Islet precursor cell (in vitro differentiated cells): ENCODE results near the gene TNK2.

ENCODE experiments used
- DNase-seq: peaks from one replicate; pipeline ENCODE4 v3.0.0-alpha.2; 2018

Gene TNK2

DNA sequence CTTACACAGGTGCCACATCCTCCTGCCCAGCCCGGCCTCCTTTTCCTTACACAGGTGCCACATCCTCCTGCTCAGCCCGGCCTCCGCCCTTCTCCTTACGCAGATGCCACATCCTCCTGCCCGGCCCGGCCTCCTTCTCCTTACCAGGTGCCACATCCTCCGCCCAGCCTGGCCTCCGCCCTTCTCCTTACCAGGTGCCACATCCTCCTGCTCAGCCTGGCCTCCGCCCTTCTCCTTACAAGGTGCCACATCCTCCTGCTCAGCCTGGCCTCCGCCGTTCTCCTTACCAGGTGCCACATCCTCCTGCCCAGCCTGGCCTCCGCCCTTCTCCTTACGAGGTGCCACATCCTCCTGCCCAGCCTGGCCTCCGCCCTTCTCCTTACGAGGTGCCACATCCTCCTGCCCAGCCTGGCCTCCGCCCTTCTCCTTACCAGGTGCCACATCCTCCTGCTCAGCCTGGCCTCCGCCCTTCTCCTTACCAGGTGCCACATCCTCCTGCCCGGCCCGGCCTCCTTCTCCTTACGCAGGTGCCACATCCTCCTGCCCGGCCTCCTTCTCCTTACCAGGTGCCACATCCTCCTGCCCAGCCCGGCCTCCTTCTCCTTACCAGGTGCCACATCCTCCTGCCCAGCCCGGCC lies 92.0 kb downstream of the TNK2 start:
- peak; percentile 37 for DNase-seq

GRCh38 chr3:195815169-195815771 lies 93.1 kb downstream of the TNK2 start:
- DNase-seq: peak; percentile 85

DNA sequence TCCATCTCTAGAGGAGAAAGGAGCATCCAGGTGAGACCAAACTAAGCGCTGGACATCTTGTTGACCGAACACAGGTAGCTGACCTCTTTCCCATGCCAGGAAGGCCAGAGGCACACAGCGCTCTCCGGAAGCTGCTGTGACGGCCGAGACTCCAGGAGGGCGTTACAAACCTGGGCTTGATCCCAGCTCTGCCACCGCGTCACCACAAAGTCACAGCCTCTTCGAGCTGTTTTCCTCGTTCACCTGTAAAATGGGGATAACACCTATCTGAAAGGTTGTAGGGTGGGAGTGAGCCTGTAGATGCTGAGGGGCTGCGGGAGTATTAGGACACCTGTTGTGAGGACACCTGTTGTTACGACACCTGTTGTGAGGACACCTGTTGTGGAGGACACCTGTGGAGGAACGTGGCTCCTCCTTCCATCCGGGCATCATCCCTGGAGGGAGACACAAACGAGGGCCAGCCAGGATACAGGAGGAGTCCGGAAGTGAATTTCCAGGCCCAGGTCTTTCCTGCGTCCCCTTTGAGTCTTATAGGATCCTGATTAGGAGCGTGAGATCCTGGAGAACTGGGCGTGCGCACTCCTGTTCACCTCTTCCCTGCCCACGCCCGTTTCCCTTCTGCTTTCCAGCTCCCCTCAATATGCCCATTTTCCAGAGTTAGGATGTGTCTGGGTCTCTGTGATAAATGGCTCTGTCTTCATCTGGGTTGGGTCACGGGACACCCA lies 94.3 kb downstream of the TNK2 start:
- peak; percentile 46 for DNase-seq
